ENCODE data around the gene HNRNPA2B1. TPM values are rescaled to one million over a fixed set of nuclear protein-coding genes. Genes with fewer than 3 reads are reported as not detected.
"Not testable (repeated sequence)": the region's sequence is repeated elsewhere in the genome, so short reads cannot be mapped to it uniquely, and the experiment has no call there.

Gene HNRNPA2B1
- polyA plus RNA-seq, 1 experiment = 493 TPM

DNA sequence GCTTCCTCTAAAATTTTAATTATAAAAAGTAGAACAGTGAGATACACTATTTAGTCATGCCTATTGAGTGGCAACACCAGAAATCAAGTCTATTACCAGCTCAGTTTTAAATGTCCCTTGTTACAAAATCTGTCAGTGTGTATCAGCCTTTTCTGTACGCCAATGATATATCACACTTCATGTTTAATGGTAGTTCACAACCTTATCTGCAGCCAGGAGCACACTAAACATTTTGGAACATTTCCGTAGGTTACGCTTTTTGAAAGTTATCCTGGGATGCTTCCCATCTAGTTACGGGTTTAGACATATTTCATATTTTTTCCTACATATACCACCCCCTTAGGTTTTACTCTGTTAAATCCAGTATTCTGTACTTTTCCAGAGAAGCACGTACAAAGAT, 5.4 kb downstream of the HNRNPA2B1 start:
- ChIA-PET POLR2A (interaction anchor here (0.6 to 0.7 kb wide), 4 partner anchors 15 to 1080 kb away, joined by 3 to 5 read pairs (median 4); no protein-coding TSS in a partner anchor), CTCF (interaction anchor here (0.6 to 10.3 kb wide), 4 partner anchors 37 to 486 kb away, joined by 3 to 165 read pairs (median 4); no protein-coding TSS in a partner anchor)
- no peak for DNase-seq (ENCODE audit: low read depth, low spot score)
- no peaks in the 10 kb centered on the region for H3K27me3 ChIP-seq (ENCODE audit: control insufficient read depth, insufficient read depth, low read length)
- H3K4me3 ChIP-seq (ENCODE audit: low read depth, low read length) = no peak overlapping the region
- H3K9me3 ChIP-seq (ENCODE audit: control insufficient read depth, insufficient read depth, low read length) = peaks cover 2% of the 10 kb centered on the region; the same call in 1 of the 2 replicates
- TF ChIP-seq, protein P1, sequence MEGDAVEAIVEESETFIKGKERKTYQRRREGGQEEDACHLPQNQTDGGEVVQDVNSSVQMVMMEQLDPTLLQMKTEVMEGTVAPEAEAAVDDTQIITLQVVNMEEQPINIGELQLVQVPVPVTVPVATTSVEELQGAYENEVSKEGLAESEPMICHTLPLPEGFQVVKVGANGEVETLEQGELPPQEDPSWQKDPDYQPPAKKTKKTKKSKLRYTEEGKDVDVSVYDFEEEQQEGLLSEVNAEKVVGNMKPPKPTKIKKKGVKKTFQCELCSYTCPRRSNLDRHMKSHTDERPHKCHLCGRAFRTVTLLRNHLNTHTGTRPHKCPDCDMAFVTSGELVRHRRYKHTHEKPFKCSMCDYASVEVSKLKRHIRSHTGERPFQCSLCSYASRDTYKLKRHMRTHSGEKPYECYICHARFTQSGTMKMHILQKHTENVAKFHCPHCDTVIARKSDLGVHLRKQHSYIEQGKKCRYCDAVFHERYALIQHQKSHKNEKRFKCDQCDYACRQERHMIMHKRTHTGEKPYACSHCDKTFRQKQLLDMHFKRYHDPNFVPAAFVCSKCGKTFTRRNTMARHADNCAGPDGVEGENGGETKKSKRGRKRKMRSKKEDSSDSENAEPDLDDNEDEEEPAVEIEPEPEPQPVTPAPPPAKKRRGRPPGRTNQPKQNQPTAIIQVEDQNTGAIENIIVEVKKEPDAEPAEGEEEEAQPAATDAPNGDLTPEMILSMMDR (IDR thresholded peaks at IDR 0.05; ENCODE audit: low read depth, low read length) = no peak
- no peak overlapping the region for H3K27ac ChIP-seq (ENCODE audit: low read depth, low read length)

DNA sequence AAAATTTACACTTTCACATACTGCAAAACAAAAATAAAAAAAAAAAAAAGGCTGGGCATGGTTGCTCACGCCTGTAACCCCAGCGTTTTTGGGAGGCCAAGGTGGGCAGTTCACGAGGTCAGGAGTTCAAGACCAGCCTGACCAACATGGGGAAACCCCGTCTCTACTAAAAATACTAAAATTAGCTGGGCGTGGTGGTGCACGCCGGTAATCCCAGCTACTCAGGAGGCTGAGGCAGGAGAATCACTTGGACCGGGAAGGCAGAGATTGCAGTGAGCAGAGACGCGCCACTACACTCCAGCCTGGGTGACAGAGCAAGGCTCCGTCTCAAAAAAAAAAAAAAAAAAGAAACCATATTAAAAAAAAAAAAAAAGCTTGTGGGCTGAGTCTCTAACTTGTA, 5.8 kb downstream of the HNRNPA2B1 start:
- not testable (repeated sequence) for H3K27me3 ChIP-seq (ENCODE audit: control insufficient read depth, insufficient read depth, low read length); H3K4me3 ChIP-seq (ENCODE audit: low read depth, low read length); H3K27ac ChIP-seq (ENCODE audit: low read depth, low read length); H3K9me3 ChIP-seq (ENCODE audit: control insufficient read depth, insufficient read depth, low read length); DNase-seq (ENCODE audit: low read depth, low spot score)
- ChIA-PET POLR2A (interaction anchor here (0.6 to 0.7 kb wide), 4 partner anchors 14 to 1079 kb away, joined by 3 to 5 read pairs (median 4); no protein-coding TSS in a partner anchor), CTCF (interaction anchor here (0.6 to 10.3 kb wide), 4 partner anchors 37 to 487 kb away, joined by 3 to 165 read pairs (median 4); no protein-coding TSS in a partner anchor)

DNA sequence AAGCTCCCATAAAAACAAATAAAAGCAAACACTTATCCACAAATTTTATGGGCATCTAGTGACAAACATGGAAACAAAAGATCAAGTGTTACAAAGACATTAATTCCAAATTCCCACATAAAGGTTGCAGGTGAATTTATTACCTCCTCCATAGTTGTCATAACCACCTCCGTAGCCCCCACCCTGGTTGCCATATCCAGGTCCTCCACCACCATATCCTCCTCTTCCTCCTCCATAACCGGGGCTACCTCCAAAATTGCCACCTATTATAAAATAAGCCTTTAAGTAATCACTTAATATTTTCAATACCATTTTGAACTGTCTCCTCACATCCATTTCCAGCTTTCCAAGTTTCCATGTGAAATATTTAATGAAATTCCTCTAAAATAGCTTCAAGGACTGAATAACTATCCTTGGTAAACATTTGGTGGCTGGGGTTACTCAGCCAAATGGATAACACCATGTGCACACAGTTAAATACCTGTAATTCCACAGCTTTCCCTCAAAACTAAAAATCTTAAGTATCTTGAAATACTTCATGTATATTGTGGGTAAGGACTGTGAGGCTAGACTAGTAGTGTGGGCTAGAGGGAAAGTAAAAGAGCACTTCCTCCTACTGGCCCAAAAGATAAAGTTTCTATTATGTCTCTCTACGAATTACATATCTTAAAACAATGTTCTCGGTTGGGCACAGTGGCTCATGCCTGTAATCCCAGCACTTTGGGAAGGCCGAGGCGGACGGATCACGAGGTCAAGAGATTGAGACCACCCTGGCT, 6.9 kb downstream of the HNRNPA2B1 start:
- CTCF ChIA-PET = interaction anchor here (10.3 kb wide), 1 partner anchor 103 kb away, joined by 165 read pairs; no protein-coding TSS in a partner anchor
- POLR2A ChIA-PET = interaction anchor here (0.7 kb wide), 1 partner anchor 38 kb away, joined by 3 read pairs; no protein-coding TSS in a partner anchor
- DNase-seq (ENCODE audit: low read depth, low spot score) = no peak
- no peaks in the 10 kb centered on the region for H3K27me3 ChIP-seq (ENCODE audit: control insufficient read depth, insufficient read depth, low read length)
- H3K27ac ChIP-seq (ENCODE audit: low read depth, low read length) = no peak overlapping the region
- H3K4me3 ChIP-seq (ENCODE audit: low read depth, low read length) = no peak overlapping the region
- H3K9me3 ChIP-seq (ENCODE audit: control insufficient read depth, insufficient read depth, low read length) = no peaks in the 10 kb centered on the region
- TF ChIP-seq, protein P1 (IDR thresholded peaks at IDR 0.05; ENCODE audit: low read depth, low read length) = no peak

GRCh38 chr7:26192485-26193087, 8.0 kb downstream of the HNRNPA2B1 start:
- H3K9me3 ChIP-seq (ENCODE audit: control insufficient read depth, insufficient read depth, low read length) = no peaks in the 10 kb centered on the region
- no peak for DNase-seq (ENCODE audit: low read depth, low spot score)
- no peaks in the 10 kb centered on the region for H3K27me3 ChIP-seq (ENCODE audit: control insufficient read depth, insufficient read depth, low read length)
- TF ChIP-seq, protein P1 (IDR thresholded peaks at IDR 0.05; ENCODE audit: low read depth, low read length) = no peak
- H3K4me3 ChIP-seq (ENCODE audit: low read depth, low read length) = no peak overlapping the region
- no peak overlapping the region for H3K27ac ChIP-seq (ENCODE audit: low read depth, low read length)
- CTCF ChIA-PET = interaction anchor here (1.0 to 10.3 kb wide), 5 partner anchors 9 to 951 kb away, joined by 3 to 165 read pairs (median 5); partner anchors contain the start of genes CBX3, HOXA5 and NFE2L3
- POLR2A ChIA-PET = interaction anchor here (0.7 to 2.5 kb wide), 2 partner anchors 8 to 13 kb away, joined by 3 to 11 read pairs; partner anchors contain the start of gene HNRNPA2B1

- CTCF ChIA-PET = interaction anchor here (1.0 to 10.3 kb wide), 5 partner anchors 9 to 952 kb away, joined by 3 to 165 read pairs (median 5); partner anchors contain the start of genes CBX3, HOXA5 and NFE2L3
- POLR2A ChIA-PET = interaction anchor here (0.6 to 2.5 kb wide), 3 partner anchors 8 to 61 kb away, joined by 3 to 11 read pairs (median 6); partner anchors contain the start of gene HNRNPA2B1
Measured at GRCh38 chr7:26191974-26192479, 8.5 kb downstream of the HNRNPA2B1 start.

More at GRCh38 chr7:26191974-26192479, 8.5 kb downstream of the HNRNPA2B1 start:
- TF ChIP-seq, protein P1 (IDR thresholded peaks at IDR 0.05; ENCODE audit: low read depth, low read length) = no peak
- Histone ChIP-seq H3K9me3 (ENCODE audit: control insufficient read depth, insufficient read depth, low read length) (no peaks in the 10 kb centered on the region), H3K4me3 (ENCODE audit: low read depth, low read length) (no peak overlapping the region), H3K27me3 (ENCODE audit: control insufficient read depth, insufficient read depth, low read length) (no peaks in the 10 kb centered on the region), H3K27ac (ENCODE audit: low read depth, low read length) (no peak overlapping the region)
- DNase-seq (ENCODE audit: low read depth, low spot score) = no peak
